Endothelial cell (in vitro differentiated cells): Measurements from ENCODE around the gene HMGCR. TPM values are rescaled to one million over a fixed set of nuclear protein-coding genes. Genes with fewer than 3 reads are reported as not detected.

ENCODE experiments used
- DNase-seq: peaks from one replicate; pipeline ENCODE4 v3.0.0; 2021; ENCODE audit warnings: low spot score
- H3K27ac Mint-ChIP-seq: one replicate; pipeline ENCODE4 v1.8.0; 2021; ENCODE audit warnings: mixed read lengths, inconsistent platforms; ENCODE audit not compliant: unreplicated experiment
- H3K27me3 Mint-ChIP-seq: one replicate; pipeline ENCODE4 v1.8.0; 2021; ENCODE audit warnings: mild to moderate bottlenecking, moderate library complexity, mixed read lengths, inconsistent platforms; ENCODE audit not compliant: unreplicated experiment
- H3K36me3 Mint-ChIP-seq: one replicate; pipeline ENCODE4 v1.8.0; 2021; ENCODE audit warnings: mild to moderate bottlenecking, low read depth, mixed read lengths, inconsistent platforms; ENCODE audit not compliant: unreplicated experiment
- H3K4me1 Mint-ChIP-seq: one replicate; pipeline ENCODE4 v1.8.0; 2021; ENCODE audit warnings: mild to moderate bottlenecking, mixed read lengths, inconsistent platforms; ENCODE audit not compliant: unreplicated experiment
- H3K4me3 Mint-ChIP-seq: one replicate; pipeline ENCODE4 v1.8.0; 2021; ENCODE audit warnings: mild to moderate bottlenecking, mixed read lengths, inconsistent platforms; ENCODE audit not compliant: unreplicated experiment
- H3K9me3 Mint-ChIP-seq: one replicate; pipeline ENCODE4 v1.8.0; 2021; ENCODE audit warnings: mixed read lengths, inconsistent platforms; ENCODE audit not compliant: unreplicated experiment
- total RNA-seq: library from RNA; stranded (reverse); fragmentation: NEBNext Ultra II Directional; extraction: Animal tissue kit (Norgen Biotek cat#: 25700); gene quantifications from one replicate; pipeline ENCODE4 v1.2.1, GENCODE V29; 2021; ENCODE audit not compliant: unreplicated experiment
- TF ChIP-seq, protein P1 (sequence below): fragments of 200-600 bp; sonication (generic); IDR thresholded peaks from one replicate; pipeline ENCODE4 v1.5.0; 2021; ENCODE audit warnings: antibody characterized with exemption; ENCODE audit not compliant: unreplicated experiment

HMGCR gene
- total RNA-seq, 1 donor from 2014 or later = 145 TPM

- Mint-ChIP-seq H3K4me1 (peaks cover 35% of the 10 kb centered on the region), H3K4me3 (no peak overlapping the region), H3K27me3 (no peaks in the 10 kb centered on the region), H3K9me3 (no peaks in the 10 kb centered on the region), H3K36me3 (peaks cover 10% of the 10 kb centered on the region), H3K27ac (no peak overlapping the region)
- DNase-seq = no peak
- TF ChIP-seq, protein P1, sequence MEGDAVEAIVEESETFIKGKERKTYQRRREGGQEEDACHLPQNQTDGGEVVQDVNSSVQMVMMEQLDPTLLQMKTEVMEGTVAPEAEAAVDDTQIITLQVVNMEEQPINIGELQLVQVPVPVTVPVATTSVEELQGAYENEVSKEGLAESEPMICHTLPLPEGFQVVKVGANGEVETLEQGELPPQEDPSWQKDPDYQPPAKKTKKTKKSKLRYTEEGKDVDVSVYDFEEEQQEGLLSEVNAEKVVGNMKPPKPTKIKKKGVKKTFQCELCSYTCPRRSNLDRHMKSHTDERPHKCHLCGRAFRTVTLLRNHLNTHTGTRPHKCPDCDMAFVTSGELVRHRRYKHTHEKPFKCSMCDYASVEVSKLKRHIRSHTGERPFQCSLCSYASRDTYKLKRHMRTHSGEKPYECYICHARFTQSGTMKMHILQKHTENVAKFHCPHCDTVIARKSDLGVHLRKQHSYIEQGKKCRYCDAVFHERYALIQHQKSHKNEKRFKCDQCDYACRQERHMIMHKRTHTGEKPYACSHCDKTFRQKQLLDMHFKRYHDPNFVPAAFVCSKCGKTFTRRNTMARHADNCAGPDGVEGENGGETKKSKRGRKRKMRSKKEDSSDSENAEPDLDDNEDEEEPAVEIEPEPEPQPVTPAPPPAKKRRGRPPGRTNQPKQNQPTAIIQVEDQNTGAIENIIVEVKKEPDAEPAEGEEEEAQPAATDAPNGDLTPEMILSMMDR = no peak
Measured at GRCh38 chr5:75341934-75342333, 4.9 kb downstream of the HMGCR start.

DNA sequence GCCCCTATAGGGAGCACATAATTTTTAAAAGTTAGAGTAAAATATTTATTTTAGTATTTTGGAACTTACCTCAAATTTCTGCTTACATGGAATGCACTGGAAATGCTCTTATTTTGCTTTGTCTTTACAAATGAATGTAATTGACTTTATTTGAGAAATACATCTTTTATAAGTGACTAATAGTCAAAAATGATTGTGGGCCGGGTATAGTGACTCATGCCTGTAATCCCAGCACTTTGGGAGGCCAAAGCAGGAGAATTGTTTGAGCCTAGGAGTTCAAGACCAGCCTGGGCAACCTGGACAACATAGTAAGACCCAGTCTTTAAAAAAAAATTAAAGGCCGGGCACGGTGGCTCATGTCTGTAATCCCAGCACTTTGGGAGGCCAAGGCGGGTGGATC is 5.8 kb downstream of the HMGCR start:
- DNase-seq = no peak
- Mint-ChIP-seq H3K27me3 (no peaks in the 10 kb centered on the region), H3K27ac (no peak overlapping the region), H3K4me3 (no peak overlapping the region), H3K9me3 (no peaks in the 10 kb centered on the region), H3K36me3 (peaks cover 15% of the 10 kb centered on the region), H3K4me1 (peaks cover 31% of the 10 kb centered on the region)
- TF ChIP-seq, protein P1 = no peak

DNA sequence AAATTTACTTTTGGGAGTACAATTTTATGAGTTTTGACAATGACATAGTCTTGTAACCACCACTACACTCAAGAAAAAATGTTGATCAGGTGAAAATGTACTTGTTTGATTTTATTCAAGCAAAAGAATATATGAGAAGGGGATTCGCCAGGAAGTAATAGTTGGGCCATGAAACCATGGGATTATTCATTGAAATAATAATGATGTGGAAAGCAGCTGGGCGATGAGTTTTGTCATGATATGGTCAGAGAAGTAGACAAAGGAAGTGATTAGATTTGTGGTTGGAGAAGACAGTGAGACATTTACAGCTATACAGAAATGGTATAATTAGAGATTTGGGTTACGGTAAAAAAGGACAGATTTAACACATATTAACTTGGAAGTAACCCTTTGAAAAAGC is 11.2 kb downstream of the HMGCR start:
- no peaks in the 10 kb centered on the region for H3K9me3 Mint-ChIP-seq
- H3K27me3 Mint-ChIP-seq = no peaks in the 10 kb centered on the region
- TF ChIP-seq, protein P1 = no peak
- H3K27ac Mint-ChIP-seq = peak overlapping the region; percentile 5
- no peak overlapping the region for H3K4me3 Mint-ChIP-seq
- no peaks in the 10 kb centered on the region for H3K4me1 Mint-ChIP-seq
- no peak for DNase-seq
- peaks cover 33% of the 10 kb centered on the region for H3K36me3 Mint-ChIP-seq

GRCh38 chr5:75349663-75350062 is 12.6 kb downstream of the HMGCR start:
- H3K27me3 Mint-ChIP-seq = no peaks in the 10 kb centered on the region
- H3K4me3 Mint-ChIP-seq = no peak overlapping the region
- DNase-seq = no peak
- TF ChIP-seq, protein P1 = no peak
- H3K27ac Mint-ChIP-seq = no peak overlapping the region
- no peaks in the 10 kb centered on the region for H3K9me3 Mint-ChIP-seq
- H3K36me3 Mint-ChIP-seq = peaks cover 33% of the 10 kb centered on the region
- no peaks in the 10 kb centered on the region for H3K4me1 Mint-ChIP-seq

DNA sequence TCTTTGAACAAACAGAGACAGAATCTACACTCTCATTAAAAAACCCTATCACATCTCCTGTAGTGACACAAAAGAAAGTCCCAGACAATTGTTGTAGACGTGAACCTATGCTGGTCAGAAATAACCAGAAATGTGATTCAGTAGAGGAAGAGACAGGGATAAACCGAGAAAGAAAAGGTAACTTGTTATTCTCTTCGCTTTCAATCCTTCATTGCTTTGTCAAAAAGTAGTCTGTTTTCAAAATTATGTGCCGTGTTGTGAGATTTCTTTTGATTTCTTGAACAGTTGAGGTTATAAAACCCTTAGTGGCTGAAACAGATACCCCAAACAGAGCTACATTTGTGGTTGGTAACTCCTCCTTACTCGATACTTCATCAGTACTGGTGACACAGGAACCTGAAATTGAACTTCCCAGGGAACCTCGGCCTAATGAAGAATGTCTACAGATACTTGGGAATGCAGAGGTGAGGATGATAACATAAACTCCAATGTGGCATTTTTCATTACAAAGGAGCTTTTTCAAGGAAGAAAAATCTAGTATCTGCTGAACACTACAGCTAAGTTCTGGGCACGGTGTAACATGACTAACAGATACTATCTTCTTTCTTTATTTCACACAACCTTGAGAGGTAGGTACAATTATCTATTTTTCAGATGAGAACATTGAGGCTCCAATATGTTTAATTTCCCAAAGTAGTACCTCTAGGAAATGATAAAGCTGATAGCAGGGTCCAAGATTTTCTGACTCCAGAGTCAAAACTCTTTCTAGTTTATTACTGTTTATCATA is 14.3 kb downstream of the HMGCR start:
- peaks cover 32% of the 10 kb centered on the region for H3K36me3 Mint-ChIP-seq
- DNase-seq = no peak

More for the DNA sequence above, 14.3 kb downstream of the HMGCR start:
- Mint-ChIP-seq H3K27me3 (no peaks in the 10 kb centered on the region), H3K4me1 (no peaks in the 10 kb centered on the region), H3K4me3 (no peak overlapping the region), H3K27ac (no peak overlapping the region), H3K9me3 (no peaks in the 10 kb centered on the region)
- TF ChIP-seq, protein P1 = no peak
